Measurements from ENCODE around the gene P2RY1. TPM values are rescaled to one million over a fixed set of nuclear protein-coding genes. Genes with fewer than 3 reads are reported as not detected.

P2RY1 gene, protein sequence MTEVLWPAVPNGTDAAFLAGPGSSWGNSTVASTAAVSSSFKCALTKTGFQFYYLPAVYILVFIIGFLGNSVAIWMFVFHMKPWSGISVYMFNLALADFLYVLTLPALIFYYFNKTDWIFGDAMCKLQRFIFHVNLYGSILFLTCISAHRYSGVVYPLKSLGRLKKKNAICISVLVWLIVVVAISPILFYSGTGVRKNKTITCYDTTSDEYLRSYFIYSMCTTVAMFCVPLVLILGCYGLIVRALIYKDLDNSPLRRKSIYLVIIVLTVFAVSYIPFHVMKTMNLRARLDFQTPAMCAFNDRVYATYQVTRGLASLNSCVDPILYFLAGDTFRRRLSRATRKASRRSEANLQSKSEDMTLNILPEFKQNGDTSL
- 0.17 and 0.59 TPM in 2 replicates for total RNA-seq

DNA sequence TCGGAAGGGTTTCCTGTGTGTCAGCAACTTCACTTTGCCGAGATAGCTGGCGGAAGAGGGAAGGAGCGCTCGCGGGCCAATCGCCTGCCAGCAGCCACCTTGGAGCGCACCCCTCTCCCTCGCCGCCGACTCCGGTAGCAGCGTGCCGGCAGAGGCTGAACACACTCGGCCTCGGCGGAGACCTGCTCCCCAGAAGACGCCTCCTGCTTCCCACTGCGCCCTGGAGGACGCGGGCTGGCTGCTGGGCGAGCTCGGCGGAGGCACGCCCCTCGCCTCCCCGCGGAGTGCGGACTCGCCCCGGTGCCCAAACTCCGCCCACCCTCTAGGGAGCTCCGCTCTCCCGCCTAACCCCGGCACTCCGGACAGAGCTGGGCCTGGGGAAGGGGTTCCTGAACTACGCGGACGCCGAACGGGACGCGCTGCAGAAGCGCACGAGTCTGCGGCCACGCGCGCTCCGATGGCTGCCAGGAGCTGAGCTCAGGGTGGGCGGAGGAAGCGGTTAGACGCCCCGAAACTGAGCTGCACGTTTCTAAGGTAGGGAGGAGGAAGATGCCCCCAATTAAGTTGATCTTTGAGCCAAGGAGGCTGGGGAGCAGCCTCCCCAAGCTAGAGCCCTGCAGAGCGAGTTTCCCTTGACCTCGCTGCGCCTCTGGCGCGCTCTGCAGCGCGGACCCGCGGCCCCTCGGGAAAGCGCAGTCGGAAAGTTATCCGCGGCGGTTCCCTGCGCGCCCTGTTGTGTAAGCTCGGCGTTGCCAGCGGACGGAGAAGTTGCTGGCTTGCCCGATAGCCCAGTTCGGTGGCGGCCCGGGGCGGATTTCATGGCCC, at the start of gene P2RY1:
Gene P2RY1 (plus strand): TSS at position 356 of the 825 bp plus-strand sequence. CDS start 652 bp downstream, outside the sequence.

Data from smooth muscle cell of the pulmonary artery (primary cell).